HG02588 (cell line): ENCODE measurements around the gene KLF17.

Experiments used
- ATAC-seq: cut with Tn5 transposase; IDR thresholded peaks from one replicate; pipeline ENCODE4 v1.9.1; 2021; ENCODE audit warnings: mild to moderate bottlenecking, moderate library complexity; ENCODE audit not compliant: unreplicated experiment

KLF17 gene

GRCh38 chr1:44118682-44119081 is at the start of gene KLF17:
Gene KLF17, plus strand, starts transcription at chr1:44118821. Its CDS starts 87 bp downstream, at chr1:44118908.
- ATAC-seq = no peak

- ATAC-seq = no peak
These were observed 47.2 kb upstream of the KLF17 start for GRCh38 chr1:44071461-44071860.

- no peak for ATAC-seq
These were observed 46.4 kb upstream of the KLF17 start for GRCh38 chr1:44072204-44072603.

GRCh38 chr1:44072821-44073220 is 45.8 kb upstream of the KLF17 start:
- no peak for ATAC-seq

GRCh38 chr1:44073528-44073927 is 45.1 kb upstream of the KLF17 start:
- no peak for ATAC-seq

GRCh38 chr1:44074415-44074814 is 44.2 kb upstream of the KLF17 start:
- no peak for ATAC-seq

GRCh38 chr1:44076066-44076465 is 42.6 kb upstream of the KLF17 start:
- no peak for ATAC-seq

GRCh38 chr1:44077421-44077820 is 41.2 kb upstream of the KLF17 start:
- no peak for ATAC-seq

GRCh38 chr1:44078104-44078503 is 40.5 kb upstream of the KLF17 start:
- ATAC-seq = no peak

GRCh38 chr1:44079566-44079965 is 39.1 kb upstream of the KLF17 start:
- ATAC-seq = no peak

GRCh38 chr1:44084998-44085675 is 33.5 kb upstream of the KLF17 start:
- ATAC-seq = no peak

- ATAC-seq = no peak
These were observed 31.7 kb upstream of the KLF17 start for GRCh38 chr1:44086692-44087474.

GRCh38 chr1:44089371-44090048 is 29.1 kb upstream of the KLF17 start:
- ATAC-seq = no peak

- no peak for ATAC-seq
These were observed 28.0 kb upstream of the KLF17 start for GRCh38 chr1:44090429-44091252.

- no peak for ATAC-seq
These were observed 24.6 kb upstream of the KLF17 start for GRCh38 chr1:44094047-44094446.

- no peak for ATAC-seq
These were observed 18.3 kb upstream of the KLF17 start for GRCh38 chr1:44100183-44100868.

- ATAC-seq = no peak
These were observed 17.3 kb upstream of the KLF17 start for GRCh38 chr1:44101328-44101727.

GRCh38 chr1:44103270-44104131 is 15.1 kb upstream of the KLF17 start:
- no peak for ATAC-seq

- ATAC-seq = no peak
These were observed 12.8 kb upstream of the KLF17 start for GRCh38 chr1:44105810-44106209.
